Choroid plexus epithelial cell (primary cell): Measurements from ENCODE around the gene SLIRP.

Experiments used
- DNase-seq: peaks from one replicate; pipeline ENCODE4 v3.0.0-alpha.2; 2010; ENCODE audit warnings: low read depth
- H3K4me3 ChIP-seq: 2 replicates; pipeline ENCODE4 v1.5.1; 2011; ENCODE audit warnings: low read depth, mild to moderate bottlenecking, control low read depth, low read length, moderate library complexity
- TF ChIP-seq, protein P1 (sequence below): conservative IDR thresholded peaks from 2 replicates; pipeline ENCODE4 v1.5.1; 2011; ENCODE audit warnings: low read depth, mild to moderate bottlenecking, control low read depth, inconsistent platforms, low read length, moderate library complexity

The SLIRP gene

DNA sequence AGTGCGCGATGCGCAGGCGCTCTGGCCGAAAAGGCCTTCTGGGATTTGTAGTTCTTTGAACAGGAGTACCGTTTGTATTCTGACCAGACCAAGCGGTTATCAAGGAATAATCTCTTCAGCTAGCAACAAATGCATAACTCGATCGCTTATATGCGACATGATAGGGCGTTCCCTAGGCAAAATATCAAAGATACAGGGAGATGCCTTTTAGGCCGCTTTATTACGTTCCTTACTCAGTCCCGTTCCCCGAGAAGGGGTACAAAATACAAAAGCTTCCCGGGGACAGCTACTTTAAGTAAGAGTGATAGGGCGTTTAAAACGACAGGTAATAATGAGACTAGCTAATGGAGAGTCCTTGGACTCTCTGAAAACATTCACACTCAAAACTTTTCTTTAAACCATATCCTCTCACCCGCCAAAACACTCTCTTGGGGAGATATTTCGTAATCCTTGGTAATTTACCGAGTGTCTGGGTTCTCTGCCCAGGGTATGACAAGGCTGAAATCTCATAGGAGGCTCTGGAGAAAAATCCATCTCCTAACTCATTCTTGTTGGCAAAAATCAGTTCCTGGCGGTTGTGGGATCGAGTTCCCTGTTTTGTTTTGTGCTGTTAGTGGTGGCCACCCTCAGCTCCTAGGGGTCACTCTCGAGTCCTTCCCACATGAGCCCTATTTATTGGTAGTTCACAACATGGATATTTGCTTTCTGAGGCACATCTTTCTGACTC is 53.5 kb downstream of the SLIRP start:
- peak overlapping the region; percentile 78 for H3K4me3 ChIP-seq
- peak; percentile 97 for DNase-seq
- TF ChIP-seq, protein P1, sequence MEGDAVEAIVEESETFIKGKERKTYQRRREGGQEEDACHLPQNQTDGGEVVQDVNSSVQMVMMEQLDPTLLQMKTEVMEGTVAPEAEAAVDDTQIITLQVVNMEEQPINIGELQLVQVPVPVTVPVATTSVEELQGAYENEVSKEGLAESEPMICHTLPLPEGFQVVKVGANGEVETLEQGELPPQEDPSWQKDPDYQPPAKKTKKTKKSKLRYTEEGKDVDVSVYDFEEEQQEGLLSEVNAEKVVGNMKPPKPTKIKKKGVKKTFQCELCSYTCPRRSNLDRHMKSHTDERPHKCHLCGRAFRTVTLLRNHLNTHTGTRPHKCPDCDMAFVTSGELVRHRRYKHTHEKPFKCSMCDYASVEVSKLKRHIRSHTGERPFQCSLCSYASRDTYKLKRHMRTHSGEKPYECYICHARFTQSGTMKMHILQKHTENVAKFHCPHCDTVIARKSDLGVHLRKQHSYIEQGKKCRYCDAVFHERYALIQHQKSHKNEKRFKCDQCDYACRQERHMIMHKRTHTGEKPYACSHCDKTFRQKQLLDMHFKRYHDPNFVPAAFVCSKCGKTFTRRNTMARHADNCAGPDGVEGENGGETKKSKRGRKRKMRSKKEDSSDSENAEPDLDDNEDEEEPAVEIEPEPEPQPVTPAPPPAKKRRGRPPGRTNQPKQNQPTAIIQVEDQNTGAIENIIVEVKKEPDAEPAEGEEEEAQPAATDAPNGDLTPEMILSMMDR = peak; percentile 48

DNA sequence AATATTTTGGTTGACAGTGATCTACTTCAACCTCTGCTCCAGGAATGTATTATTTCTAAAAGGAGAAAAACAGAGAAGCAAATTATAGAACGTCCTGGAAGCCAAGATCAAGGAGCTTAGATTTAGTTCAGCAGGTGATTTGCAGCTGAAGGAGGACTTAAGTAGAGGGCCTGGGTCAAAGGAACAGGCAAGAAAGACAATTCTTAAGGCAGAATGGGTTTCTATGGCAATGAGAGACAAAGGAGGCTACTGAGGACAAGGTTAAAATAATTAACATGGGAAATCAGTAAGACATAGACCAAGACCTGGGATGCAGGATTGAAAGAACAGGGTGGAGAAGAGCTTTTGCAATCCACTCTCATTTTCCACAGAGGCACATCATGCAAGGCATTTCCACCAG is 55.4 kb downstream of the SLIRP start:
- no peak overlapping the region for H3K4me3 ChIP-seq
- DNase-seq = no peak
- TF ChIP-seq, protein P1 = no peak

DNA sequence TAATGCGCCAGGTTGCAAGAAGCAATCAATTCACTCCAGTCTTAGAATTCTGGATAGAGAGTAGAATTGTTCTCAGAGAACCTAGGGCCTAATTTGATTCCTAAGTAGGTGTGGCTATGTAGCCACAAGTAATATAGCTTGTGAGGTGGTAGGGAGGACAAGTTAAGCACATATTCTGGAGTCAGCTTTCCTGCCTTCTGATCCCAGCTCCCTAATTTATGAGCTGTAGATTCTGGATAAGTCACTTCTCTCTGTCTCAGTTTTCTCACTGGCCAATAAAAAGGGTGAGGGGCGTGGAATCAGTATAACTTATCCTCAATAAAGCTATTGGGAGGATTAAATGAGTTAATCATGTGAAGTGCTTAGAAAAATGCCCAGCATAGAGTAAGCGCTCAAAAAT is 56.1 kb downstream of the SLIRP start:
- TF ChIP-seq, protein P1 = no peak
- DNase-seq = no peak

More for the DNA sequence above, 56.1 kb downstream of the SLIRP start:
- no peak overlapping the region for H3K4me3 ChIP-seq
